Esophagus squamous epithelium (tissue), 5 donors: ENCODE results near the gene PPP1R27. TPM values are rescaled to one million over a fixed set of nuclear protein-coding genes. Genes with fewer than 3 reads are reported as not detected.

ENCODE experiments used
- DNase-seq: peaks from one replicate; lab custom pipeline; 2025; lab: John Stamatoyannopoulos, UW
- H3K27ac ChIP-seq, 4 donors: fragments of 200-600 bp; sonication (generic); one replicate each; pipeline ENCODE4 v1.5.1; 2016 to 2019; ENCODE audit warnings: mild to moderate bottlenecking in 1 of 4
- H3K27me3 ChIP-seq, 4 donors: fragments of 200-600 bp; sonication (generic); 1 replicate in 3 of 4; 2 replicates in 1 of 4; pipeline versions ENCODE4 v1.5.1 to v1.6.0; 2017 to 2021; ENCODE audit warnings: antibody characterized with exemption in 1 of 4
- H3K36me3 ChIP-seq, 3 donors: fragments of 200-600 bp; sonication (generic); one replicate each; pipeline ENCODE4 v1.5.1; 2016 to 2019
- H3K4me1 ChIP-seq, 3 donors: fragments of 200-600 bp; sonication (generic); one replicate each; pipeline ENCODE4 v1.5.1; 2017 to 2019
- H3K4me3 ChIP-seq, 4 donors: fragments of 200-600 bp; sonication (generic); 1 replicate in 3 of 4; 2 replicates in 1 of 4; pipeline ENCODE4 v1.5.1; 2016 to 2019; ENCODE audit warnings: mild to moderate bottlenecking in 2 of 4, moderate library complexity in 1 of 4
- H3K9me3 ChIP-seq, 3 donors: fragments of 200-600 bp; sonication (generic); one replicate each; pipeline ENCODE4 v1.5.1; 2016 to 2019
- POLR2A ChIP-seq, 4 donors: fragments of 450-650 bp; IDR thresholded peaks; one replicate each; pipeline ENCODE4 v1.6.1; 2017; ENCODE audit warnings: antibody characterized with exemption in 4 of 4, mild to moderate bottlenecking in 4 of 4, moderate library complexity in 3 of 4
- WGBS, 2 donors: methylation state at CpG; one replicate each; pipeline ENCODE4 v1.1.5; 2018; 5-methylcytosine and 5-hydroxymethylcytosine counted together
- intact Hi-C: fragments of 100-400 bp; cut with DNase I; formaldehyde crosslinking; loops from one replicate; pipeline ENCODE4 v1.15.0; 2022
- total RNA-seq, 4 donors: library from RNA; depleted of rRNA; stranded (reverse); fragments of >200 nt; gene quantifications; one replicate each; pipeline ENCODE4 v1.1.0, GENCODE V29; 2016
- TF ChIP-seq, protein P1 (sequence below), 6 experiments: fragments of 450-650 bp in 4 of 6; fragments of 200-600 bp in 2 of 6; sonication (generic) in 2 of 6; IDR thresholded peaks; one replicate each; pipeline ENCODE4 v1.5.1; 2016 to 2019; ENCODE audit warnings: antibody characterized with exemption in 6 of 6, mild to moderate bottlenecking in 4 of 6, moderate library complexity in 4 of 6
- donor health status: DM: yes; HTN: yes; CAD: no.

The PPP1R27 gene
- total RNA-seq, 4 donors from 2014 or later: not detected

DNA sequence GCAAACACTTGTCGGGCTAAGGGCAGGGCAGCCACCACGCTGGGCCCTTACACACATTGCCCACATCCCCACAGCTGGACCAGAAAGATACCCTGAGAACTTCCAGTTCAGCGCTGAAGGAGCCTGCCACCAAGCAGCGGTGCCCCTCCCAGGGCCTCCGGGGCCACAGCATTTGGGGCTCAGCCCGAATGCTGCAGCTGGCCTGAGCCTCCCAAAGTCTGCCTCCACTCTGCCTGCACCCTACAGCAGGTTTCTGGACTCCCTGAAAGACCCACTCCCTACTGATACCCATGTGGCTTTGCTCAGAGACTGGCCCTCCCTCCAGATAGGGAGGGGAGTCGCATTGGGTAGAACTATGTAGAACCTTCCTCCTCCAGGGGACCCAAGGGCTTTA, 3.3 kb downstream of the PPP1R27 start:
- no peak for TF ChIP-seq POLR2A (IDR thresholded peaks at IDR 0.05)
- TF ChIP-seq, protein P1, sequence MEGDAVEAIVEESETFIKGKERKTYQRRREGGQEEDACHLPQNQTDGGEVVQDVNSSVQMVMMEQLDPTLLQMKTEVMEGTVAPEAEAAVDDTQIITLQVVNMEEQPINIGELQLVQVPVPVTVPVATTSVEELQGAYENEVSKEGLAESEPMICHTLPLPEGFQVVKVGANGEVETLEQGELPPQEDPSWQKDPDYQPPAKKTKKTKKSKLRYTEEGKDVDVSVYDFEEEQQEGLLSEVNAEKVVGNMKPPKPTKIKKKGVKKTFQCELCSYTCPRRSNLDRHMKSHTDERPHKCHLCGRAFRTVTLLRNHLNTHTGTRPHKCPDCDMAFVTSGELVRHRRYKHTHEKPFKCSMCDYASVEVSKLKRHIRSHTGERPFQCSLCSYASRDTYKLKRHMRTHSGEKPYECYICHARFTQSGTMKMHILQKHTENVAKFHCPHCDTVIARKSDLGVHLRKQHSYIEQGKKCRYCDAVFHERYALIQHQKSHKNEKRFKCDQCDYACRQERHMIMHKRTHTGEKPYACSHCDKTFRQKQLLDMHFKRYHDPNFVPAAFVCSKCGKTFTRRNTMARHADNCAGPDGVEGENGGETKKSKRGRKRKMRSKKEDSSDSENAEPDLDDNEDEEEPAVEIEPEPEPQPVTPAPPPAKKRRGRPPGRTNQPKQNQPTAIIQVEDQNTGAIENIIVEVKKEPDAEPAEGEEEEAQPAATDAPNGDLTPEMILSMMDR (IDR thresholded peaks at IDR 0.05): no peak
- Histone ChIP-seq H3K4me1 (peaks cover 32 to 68% (median 34%) of the 10 kb centered on the region in 3 donors), H3K27me3 (no peaks in the 10 kb centered on the region), H3K4me3 (peak overlapping the region in 2 of 4 donors; percentile 79 to 95), H3K9me3 (no peaks in the 10 kb centered on the region), H3K36me3 (no peaks in the 10 kb centered on the region), H3K27ac (peak overlapping the region; percentile 88 to 95 (median 90))
- 80 to 93% methylated on average over 6 to 7 of the region's 7 CpGs for WGBS, 2 donors
- intact Hi-C loops: no loop called here
- DNase-seq: no peak

DNA sequence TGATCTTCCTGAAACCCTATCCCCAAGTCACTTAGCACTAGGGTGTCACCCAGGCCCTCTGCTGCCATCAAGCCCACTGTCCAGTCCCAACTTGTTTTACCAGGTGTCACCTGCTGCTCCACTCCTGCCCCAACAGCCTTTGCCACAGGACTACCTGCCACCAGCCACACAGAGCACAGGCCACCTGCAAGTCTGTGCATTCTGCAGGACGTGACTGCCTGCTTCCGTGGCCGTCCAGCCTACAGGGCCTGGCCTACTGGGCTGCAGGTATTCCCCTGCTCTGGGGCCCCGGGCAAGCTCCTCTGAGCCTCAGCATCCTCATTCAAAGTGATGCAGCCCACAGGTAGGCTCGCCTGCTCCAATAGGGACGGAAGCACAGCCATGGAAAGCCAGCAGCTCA, 5.0 kb downstream of the PPP1R27 start:
- Histone ChIP-seq H3K27ac (peak overlapping the region in 1 of 4 donors; percentile 52), H3K27me3 (no peaks in the 10 kb centered on the region), H3K36me3 (no peaks in the 10 kb centered on the region), H3K4me1 (peaks cover 32 to 77% (median 34%) of the 10 kb centered on the region in 3 donors), H3K9me3 (no peaks in the 10 kb centered on the region), H3K4me3 (no peak overlapping the region)
- intact Hi-C loops: no loop called here
- DNase-seq: no peak
- WGBS, 2 donors: 71 to 75% methylated on average over 1 to 4 of the region's 6 CpGs
- TF ChIP-seq, protein P1 (IDR thresholded peaks at IDR 0.05): no peak
- TF ChIP-seq POLR2A (IDR thresholded peaks at IDR 0.05): no peak

DNA sequence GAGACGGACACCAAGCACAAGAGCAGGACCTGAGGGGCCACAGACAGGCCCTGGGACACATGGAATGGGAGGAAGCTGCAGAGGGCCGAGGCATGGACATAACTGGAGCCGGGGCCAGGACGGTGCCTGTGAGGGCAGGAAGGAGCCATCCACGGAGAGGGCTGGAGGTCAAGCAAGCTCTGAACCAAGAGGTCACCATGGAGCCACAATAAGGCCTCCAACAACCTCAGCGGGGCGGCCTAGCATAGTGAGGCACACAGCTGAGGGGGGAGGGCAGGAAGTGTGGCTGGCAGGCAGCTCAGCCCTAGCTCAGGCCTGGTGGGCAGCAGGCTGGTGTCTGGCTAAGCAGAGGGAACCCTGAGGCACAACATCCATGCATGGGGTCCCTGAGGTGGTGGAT, 6.2 kb downstream of the PPP1R27 start:
- Histone ChIP-seq H3K27ac (no peak overlapping the region), H3K4me3 (no peak overlapping the region), H3K4me1 (peaks cover 30 to 73% (median 32%) of the 10 kb centered on the region in 3 donors), H3K27me3 (no peaks in the 10 kb centered on the region), H3K36me3 (peaks cover 0 to 10% (median 0%) of the 10 kb centered on the region in 3 donors), H3K9me3 (no peaks in the 10 kb centered on the region)
- DNase-seq: no peak
- intact Hi-C loops: no loop called here
- 69 to 81% methylated on average over 5 to 7 of the region's 7 CpGs for WGBS, 2 donors
- TF ChIP-seq, protein P1 (IDR thresholded peaks at IDR 0.05): no peak
- no peak for TF ChIP-seq POLR2A (IDR thresholded peaks at IDR 0.05)

DNA sequence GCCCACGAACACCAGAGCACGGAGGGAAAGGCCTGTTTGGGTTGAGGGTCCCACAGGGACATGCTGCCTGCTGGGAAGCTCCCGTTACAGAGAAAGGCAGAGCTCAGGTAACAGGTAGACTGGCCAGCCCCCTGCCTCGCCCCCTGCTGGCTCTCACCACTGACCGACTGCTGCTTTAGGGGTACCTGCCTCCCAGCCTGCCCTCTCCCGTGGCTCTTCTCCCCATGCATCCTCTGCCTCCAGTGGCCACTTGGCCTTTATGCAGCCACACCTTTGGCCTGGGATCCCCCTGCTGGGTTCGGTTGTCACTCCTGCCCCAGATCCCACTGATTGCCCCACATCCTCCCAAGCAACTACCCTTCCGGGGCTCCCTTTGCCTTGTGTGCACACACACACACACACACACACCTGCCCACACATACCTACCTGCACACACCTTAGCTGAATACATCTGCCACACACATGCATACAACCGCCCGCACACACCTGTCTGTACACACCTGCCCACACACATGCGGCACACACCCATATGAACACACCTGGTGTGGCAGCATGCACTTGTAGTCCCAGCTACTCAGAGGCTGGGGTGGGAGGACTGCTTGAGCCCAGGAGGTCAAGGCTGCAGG, 8.9 kb downstream of the PPP1R27 start:
- intact Hi-C loops: no loop called here
- H3K4me1 ChIP-seq: peaks cover 38 to 78% (median 40%) of the 10 kb centered on the region in 3 donors
- no peak overlapping the region for H3K27ac ChIP-seq
- H3K4me3 ChIP-seq: no peak overlapping the region
- WGBS, 2 donors: 74 to 86% methylated on average over 6 of the region's 11 CpGs
- DNase-seq: no peak
- no peaks in the 10 kb centered on the region for H3K9me3 ChIP-seq
- H3K36me3 ChIP-seq: peaks cover 0 to 24% (median 0%) of the 10 kb centered on the region in 3 donors
- TF ChIP-seq POLR2A (IDR thresholded peaks at IDR 0.05): no peak
- TF ChIP-seq, protein P1 (IDR thresholded peaks at IDR 0.05): no peak
- no peaks in the 10 kb centered on the region for H3K27me3 ChIP-seq

DNA sequence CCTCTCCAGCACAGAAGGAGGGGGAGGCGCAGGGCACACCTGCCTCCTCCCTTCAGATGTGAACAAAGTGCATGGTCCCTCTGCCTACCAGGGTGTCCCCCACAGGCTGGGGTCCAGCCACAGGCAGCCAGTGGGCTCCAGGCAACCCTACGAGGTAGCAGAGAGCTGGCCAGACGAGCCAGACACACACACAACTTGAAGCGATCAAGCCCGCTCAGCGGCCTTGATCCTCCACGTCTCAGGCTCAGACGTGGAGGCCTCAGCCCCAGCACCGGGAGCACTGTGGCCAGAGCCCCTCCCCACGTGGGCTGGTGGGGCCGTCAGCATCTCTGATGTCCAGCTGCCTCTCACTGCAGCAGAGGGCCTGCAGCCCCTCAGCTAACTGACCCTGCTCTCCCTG, 10.3 kb downstream of the PPP1R27 start:
- intact Hi-C loops: no loop called here
- Histone ChIP-seq H3K36me3 (peaks cover 0 to 24% (median 0%) of the 10 kb centered on the region in 3 donors), H3K4me3 (no peak overlapping the region), H3K4me1 (peaks cover 34 to 65% (median 38%) of the 10 kb centered on the region in 3 donors), H3K27ac (no peak overlapping the region), H3K27me3 (peaks cover 0 to 5% (median 0%) of the 10 kb centered on the region in 4 donors), H3K9me3 (no peaks in the 10 kb centered on the region)
- WGBS, 2 donors: 78 to 100% methylated on average over 1 to 6 of the region's 11 CpGs
- DNase-seq: no peak
- TF ChIP-seq, protein P1 (IDR thresholded peaks at IDR 0.05): no peak
- no peak for TF ChIP-seq POLR2A (IDR thresholded peaks at IDR 0.05)
